CD4-positive, alpha-beta T cell treated with Interleukin-6 for 4 hours (primary cell): ENCODE results near the gene DPYD.

ENCODE experiments used
- DNase-seq: peaks from one replicate; pipeline ENCODE4 v3.0.0-alpha.2; 2020; ENCODE audit warnings: mixed read lengths

Gene DPYD

DNA sequence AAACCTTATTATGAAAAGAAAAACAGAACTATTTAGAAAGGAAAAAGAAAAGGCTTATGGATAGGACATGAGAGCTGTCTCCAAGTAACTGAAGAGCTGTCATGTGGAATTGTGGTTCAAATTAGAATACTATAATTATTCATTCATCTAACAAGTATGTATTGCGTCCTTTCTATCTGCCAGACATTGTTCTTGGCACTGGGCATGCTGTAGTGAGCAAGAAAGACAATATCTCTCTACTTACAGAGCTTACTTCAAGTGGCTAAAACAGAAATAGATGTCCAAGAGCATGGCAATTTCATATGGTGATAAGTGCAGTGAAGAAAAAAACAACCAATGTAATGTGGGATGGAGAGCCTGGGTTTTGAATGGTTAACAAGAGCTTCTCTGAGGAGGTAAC lies 413.0 kb downstream of the DPYD start:
- no peak for DNase-seq

- no peak for DNase-seq
Observed at GRCh38 chr1:97506368-97506767, 414.5 kb downstream of the DPYD start.

DNA sequence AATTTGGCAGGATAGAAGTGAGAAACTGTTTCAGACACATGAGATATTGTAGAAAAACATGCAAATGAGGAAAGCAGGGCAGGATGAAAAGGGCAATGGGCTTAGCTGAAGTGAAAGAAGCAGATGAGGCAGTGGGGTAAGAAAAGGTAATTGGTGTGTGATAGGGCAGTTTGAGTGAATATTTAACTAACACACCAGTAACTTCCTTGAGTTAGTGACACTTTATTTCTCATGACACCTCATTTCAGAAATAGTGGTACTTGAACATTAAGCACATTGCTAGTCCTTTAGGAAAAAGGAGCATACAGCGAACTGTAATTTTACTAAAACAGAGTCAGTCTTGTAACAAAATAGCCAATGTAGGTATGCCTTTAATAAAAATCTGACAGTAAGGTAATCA lies 415.0 kb downstream of the DPYD start:
- DNase-seq: no peak

- no peak for DNase-seq
Observed at GRCh38 chr1:97505289-97505688, 415.5 kb downstream of the DPYD start.

- DNase-seq: no peak
Observed at GRCh38 chr1:97502360-97502759, 418.5 kb downstream of the DPYD start.

DNA sequence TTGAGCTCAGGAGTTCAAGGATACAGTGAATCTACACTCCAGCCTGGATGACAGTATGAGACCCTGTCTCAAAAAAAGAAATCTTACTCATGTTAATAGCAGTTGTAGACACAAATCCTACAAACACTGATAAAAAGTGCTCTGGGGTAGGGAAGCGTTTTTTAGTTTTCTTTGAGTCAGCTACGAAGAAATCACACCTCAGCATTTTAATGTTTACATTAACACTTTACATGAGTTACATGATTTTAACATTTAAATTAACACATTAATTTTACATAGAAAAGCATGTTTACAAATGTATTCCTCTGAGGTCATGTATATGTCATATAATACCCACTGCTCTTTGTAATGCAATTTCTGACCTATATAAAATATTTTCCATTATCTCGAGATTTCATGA lies 419.2 kb downstream of the DPYD start:
- no peak for DNase-seq

DNA sequence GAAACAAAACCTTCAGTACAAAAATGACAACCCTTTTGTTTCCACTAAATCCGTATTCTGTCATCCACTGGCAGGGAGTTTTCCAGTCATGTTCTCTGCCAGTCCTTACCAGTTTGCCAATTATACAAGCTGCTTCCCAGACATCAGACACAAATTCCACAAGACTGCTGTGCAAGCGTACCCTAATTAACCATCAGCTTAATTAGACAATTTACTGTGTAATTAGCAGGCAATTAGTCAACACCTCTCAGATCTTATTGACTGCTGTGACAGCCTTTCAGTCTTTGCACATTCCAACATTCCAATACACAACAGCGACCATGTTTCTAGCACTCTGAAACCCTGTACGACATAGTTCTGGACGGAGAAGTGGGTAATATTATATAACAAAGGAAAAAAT lies 420.1 kb downstream of the DPYD start:
- DNase-seq: no peak

- no peak for DNase-seq
Observed at GRCh38 chr1:97499667-97500066, 421.2 kb downstream of the DPYD start.

DNA sequence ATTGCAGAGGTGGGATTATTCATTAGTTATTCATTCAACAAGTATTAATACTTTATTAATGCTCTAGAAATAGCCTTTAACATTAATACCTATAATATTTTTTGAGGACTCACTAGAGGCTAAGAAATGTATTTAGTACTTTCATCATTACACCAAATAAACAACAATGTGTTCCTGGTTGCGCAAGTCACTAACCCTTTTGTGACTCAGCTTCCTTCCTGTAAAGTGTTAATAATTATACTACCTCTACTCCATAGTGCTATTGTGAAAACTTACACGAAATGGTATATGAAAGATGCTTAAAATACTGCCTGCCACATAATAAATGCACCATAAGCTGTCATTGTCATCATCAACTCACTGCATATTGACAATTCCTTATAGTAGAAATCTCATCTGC lies 431.0 kb downstream of the DPYD start:
- DNase-seq: no peak

DNA sequence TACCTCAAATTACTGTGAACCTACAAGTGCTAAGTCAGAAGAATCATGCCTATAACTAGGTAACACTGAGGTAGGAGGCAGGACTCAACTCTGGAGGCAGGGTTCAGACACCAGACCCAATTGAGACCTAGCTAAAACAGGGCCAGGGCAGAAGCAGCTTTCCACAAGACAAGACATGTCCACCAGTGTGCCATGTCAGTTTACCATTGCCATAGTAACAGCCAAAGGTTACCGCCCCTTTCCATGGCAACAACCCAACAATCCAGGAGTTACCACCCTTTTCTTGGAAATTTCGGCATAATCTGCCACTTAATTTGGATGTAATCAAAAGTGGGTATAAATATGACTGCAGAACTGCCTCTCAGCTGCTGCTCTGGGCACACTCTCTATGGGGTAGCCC lies 432.3 kb downstream of the DPYD start:
- DNase-seq: no peak

GRCh38 chr1:97482022-97482421 lies 438.8 kb downstream of the DPYD start:
- no peak for DNase-seq

DNA sequence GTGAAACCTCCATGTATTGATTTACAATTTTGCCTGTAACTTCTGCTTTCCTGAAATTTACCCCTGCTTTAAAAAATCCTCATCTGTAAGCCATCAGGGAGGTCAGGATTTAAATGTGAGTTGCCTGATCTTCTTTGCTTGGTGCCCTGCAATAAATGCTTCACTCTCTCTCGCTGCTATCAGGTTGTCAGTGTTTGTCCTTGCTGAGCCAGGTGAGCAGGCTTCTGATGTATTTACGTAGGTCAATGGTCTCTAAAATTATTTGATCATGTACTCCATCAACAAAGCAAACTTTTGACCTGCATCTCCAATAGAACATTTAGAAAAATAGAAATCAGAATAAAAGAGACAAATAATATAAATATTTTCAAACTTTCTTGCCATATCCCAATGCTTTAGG lies 453.4 kb downstream of the DPYD start:
- DNase-seq: no peak

DNA sequence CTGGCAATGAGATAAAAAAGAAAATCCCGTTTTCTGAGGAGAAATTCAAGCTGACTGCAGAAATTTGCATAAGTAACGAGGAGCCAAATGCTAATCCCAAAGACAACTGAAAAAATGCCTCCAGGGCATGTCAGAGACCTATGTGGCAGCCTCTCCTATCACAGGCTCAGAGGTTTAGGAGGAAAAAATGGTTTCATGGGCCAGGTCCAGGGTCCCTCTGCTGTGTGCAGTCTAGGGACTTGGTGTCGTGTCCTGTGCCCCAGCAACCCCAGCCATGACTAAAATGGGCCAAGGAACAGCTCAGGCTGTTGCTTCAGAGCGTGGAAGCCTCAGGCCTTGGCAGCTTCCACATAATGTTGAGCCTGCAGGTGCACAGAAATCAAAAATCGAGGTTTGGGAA lies 456.5 kb downstream of the DPYD start:
- no peak for DNase-seq

GRCh38 chr1:97461782-97462181 lies 459.1 kb downstream of the DPYD start:
- DNase-seq: no peak

- DNase-seq: no peak
Observed at GRCh38 chr1:97457446-97458089, 463.3 kb downstream of the DPYD start.

- no peak for DNase-seq
Observed at GRCh38 chr1:97451944-97452343, 468.9 kb downstream of the DPYD start.

DNA sequence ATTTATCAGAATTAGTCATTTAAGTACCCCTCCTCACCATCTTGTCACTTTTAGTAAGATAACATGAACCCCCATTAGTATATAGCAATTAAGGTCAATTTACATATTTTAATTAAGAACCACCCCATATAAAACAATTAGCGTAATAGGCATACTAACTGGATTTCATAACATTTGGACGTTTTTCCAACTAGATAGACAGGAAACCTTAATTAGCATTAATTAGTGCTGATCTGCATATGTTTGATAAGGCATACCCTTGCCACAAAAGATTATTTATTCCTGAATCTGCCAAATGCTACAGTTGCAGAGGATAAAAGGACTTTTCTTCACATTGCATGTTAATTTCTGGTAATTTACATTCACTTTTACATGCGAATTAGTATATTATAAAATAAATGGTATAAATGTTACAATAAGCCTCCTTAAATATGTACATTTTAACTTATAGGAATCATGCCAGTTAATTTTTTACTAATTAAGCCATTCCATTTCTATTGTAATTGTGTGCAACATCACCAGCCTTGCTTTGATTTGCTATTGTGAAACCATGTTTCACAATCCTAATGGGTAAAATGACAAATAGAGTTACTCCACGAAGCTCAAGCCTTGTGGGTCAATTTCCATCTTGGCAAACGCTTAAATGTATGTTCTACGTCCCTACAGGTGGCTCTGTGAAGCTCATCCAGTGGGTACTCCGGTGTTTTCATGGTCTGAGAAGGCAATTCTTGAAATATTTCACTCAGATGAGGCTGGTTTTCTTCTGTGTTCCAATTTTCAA lies 469.6 kb downstream of the DPYD start:
- DNase-seq: no peak

DNA sequence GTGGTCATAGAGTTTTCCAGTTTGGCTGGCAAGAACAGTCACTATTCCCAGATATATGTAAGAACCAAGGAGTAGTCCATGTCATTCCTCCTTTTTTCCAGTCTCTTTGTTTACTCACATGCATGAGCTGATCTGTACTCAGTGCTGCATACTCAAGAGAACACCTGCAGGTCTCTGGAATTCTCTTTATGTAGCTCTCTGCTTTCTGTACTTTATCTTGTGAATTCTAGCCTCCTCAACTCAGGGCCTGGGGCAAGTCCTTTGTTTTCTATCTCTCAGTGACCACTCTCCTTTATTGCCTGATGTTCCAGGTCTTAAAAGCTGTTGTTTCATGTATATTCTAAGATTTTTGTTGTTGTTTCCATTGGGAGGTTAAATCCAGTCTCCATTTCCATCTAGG lies 478.9 kb downstream of the DPYD start:
- no peak for DNase-seq

- DNase-seq: no peak
Observed at GRCh38 chr1:97433824-97434177, 487.0 kb downstream of the DPYD start.

GRCh38 chr1:97433094-97433823 lies 487.6 kb downstream of the DPYD start:
- DNase-seq: no peak

DNA sequence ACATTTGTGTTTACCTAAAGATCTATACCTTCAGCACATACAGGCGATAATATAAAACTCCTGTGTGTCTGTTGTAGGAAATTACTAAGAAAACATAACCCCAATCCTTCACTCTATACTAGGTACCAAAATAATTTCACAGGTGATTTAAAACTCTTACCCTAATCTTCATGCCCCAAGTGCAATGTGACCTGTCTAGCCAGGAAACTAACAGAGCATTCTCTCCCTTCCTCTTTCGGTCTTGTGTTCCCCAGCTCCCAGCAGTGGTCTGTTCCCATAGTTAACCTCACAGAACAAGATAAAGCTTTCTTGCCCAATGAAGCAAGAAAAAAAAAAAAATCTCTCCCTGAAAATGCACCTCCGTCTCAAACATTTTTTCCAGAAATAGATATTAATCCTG lies 493.5 kb downstream of the DPYD start:
- no peak for DNase-seq

- DNase-seq: no peak
Observed at GRCh38 chr1:97424209-97424608, 496.6 kb downstream of the DPYD start.

DNA sequence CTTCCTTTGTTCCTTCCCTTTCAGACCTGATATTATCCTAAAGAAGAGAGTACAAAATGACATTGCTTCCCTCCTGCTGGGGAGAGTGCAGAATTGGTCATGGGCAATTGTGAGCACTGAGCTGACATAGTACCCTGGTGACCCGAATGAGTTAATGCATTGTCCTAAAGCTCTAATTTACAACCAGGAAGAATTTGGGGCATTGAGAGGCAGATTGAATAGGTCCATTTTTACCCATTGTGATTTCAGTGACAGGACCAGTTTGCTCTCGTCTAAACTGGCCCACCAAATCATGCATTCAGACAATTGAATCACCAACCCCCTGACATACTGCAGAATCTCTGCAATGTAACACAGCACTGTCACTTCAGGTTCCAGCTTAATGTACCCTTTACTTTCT lies 497.4 kb downstream of the DPYD start:
- no peak for DNase-seq

- no peak for DNase-seq
Observed at GRCh38 chr1:97417661-97418060, 503.2 kb downstream of the DPYD start.
